ENCODE data around the gene PPP4R4.

PPP4R4 gene

DNA sequence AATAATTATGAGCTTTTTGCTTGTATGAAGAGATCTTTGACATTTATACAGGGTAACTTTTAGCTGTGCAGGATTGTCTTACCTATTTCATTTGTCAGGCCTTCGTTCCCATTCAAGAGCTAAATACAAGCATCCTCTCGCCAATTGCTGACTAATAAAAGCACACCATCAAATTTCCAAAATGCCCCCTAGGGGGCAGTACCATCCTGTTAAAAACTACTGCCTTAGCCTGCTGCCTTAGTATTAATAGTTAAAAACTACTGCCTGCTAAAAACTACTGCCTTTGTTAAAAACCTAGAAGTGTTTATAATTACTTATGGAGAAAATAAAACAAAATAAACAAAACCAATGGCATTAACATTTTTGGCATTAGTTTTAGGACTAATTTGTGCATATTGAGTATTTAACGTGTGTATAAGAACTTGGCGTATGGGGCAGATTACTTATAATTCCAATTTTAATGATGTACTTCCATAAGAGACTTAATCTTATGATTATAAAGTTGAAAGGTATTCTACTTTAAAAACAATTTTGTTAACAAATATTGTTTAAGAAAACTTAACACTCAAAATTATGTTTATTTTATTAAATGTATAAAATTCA lies 41.7 kb upstream of the PPP4R4 start:
- peaks cover 14% of the 10 kb centered on the region in 2 experiments for H3K4me1 ChIP-seq (ENCODE audit: control insufficient read depth in 1 of 2, insufficient read depth in 1 of 2, low read depth in 1 of 2, low read length in 1 of 2)
- no peak overlapping the region for H3K4me3 ChIP-seq (ENCODE audit: low read depth in 1 of 2, low read length in 1 of 2)
- peaks cover 48% of the 10 kb centered on the region for H3K27me3 ChIP-seq
- no peaks in the 10 kb centered on the region for H3K9me3 ChIP-seq
- TF ChIP-seq, protein P1, sequence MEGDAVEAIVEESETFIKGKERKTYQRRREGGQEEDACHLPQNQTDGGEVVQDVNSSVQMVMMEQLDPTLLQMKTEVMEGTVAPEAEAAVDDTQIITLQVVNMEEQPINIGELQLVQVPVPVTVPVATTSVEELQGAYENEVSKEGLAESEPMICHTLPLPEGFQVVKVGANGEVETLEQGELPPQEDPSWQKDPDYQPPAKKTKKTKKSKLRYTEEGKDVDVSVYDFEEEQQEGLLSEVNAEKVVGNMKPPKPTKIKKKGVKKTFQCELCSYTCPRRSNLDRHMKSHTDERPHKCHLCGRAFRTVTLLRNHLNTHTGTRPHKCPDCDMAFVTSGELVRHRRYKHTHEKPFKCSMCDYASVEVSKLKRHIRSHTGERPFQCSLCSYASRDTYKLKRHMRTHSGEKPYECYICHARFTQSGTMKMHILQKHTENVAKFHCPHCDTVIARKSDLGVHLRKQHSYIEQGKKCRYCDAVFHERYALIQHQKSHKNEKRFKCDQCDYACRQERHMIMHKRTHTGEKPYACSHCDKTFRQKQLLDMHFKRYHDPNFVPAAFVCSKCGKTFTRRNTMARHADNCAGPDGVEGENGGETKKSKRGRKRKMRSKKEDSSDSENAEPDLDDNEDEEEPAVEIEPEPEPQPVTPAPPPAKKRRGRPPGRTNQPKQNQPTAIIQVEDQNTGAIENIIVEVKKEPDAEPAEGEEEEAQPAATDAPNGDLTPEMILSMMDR (IDR thresholded peaks at IDR 0.05): peak; percentile 79
- H3K27ac ChIP-seq: no peak overlapping the region
- no peaks in the 10 kb centered on the region for H3K36me3 ChIP-seq

DNA sequence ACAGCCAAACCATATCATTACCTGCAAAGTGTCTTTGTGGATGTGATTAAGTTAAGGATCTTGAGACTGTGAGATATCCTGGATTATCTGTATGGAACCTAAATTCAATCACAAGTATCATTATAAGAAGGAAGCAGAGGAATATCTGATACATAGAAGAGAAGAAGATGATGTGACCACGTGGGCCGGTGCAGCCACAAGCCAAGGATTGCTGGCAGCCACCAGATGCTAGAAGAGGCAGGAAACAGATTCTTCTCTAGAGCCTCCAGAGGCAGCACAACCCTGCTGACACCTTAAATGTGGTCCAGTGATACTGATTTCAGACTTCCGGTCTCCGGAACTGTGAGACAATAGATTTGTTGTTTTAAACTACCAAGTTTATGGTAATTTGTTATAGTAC lies 38.6 kb upstream of the PPP4R4 start:
- H3K4me3 ChIP-seq (ENCODE audit: low read depth in 1 of 2, low read length in 1 of 2): no peak overlapping the region
- peaks cover 41% of the 10 kb centered on the region for H3K27me3 ChIP-seq
- TF ChIP-seq, protein P1 (IDR thresholded peaks at IDR 0.05): no peak

DNA sequence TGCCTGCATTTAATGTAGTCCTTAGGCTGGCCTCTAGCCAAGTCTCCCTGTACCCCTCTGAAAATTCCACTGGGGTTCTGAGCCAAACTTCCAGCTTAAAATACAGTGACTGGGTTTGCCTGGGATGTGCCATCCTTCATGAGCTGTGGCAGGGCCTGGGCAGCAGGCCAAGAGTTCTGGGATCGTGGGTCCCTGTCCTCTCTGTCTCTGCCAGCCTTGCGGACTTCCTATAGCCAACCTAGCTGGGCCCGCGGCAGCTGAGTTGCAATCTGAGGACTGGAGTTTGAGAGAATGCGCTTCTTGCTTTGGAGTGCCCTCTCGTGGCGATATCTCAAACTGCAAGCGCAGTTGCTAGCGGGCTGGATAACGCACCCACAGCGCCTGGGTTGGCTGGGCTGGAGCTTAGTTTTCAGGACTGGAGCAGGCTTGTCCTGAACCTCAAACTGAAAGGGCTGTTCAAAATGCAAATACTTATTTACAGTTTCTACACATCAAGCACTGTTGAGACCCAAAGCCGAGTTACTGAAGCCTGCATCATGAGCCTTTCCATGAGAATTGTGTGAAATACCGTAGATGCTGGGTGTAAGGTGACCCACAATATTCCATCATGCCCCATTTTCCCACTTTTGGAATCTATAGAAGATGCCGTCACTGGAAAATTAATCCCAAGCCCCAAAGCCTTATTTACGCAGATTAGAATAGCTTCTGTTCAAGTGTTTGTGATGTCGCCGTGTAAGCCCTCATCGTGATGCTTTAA lies 37.4 kb upstream of the PPP4R4 start:
- no peaks in the 10 kb centered on the region for H3K4me1 ChIP-seq (ENCODE audit: control insufficient read depth in 1 of 2, insufficient read depth in 1 of 2, low read depth in 1 of 2, low read length in 1 of 2)
- TF ChIP-seq, protein P1 (IDR thresholded peaks at IDR 0.05): peak; percentile 95
- H3K27ac ChIP-seq: no peak overlapping the region

More for the DNA sequence above, 38.6 kb upstream of the PPP4R4 start:
- no peaks in the 10 kb centered on the region for H3K9me3 ChIP-seq
- no peaks in the 10 kb centered on the region for H3K4me1 ChIP-seq (ENCODE audit: control insufficient read depth in 1 of 2, insufficient read depth in 1 of 2, low read depth in 1 of 2, low read length in 1 of 2)
- no peak overlapping the region for H3K27ac ChIP-seq
- no peaks in the 10 kb centered on the region for H3K36me3 ChIP-seq

GRCh38 chr14:94138251-94138650 lies 35.9 kb upstream of the PPP4R4 start:
- Histone ChIP-seq H3K9me3 (no peaks in the 10 kb centered on the region), H3K36me3 (no peaks in the 10 kb centered on the region), H3K4me3 (ENCODE audit: low read depth in 1 of 2, low read length in 1 of 2) (no peak overlapping the region), H3K4me1 (ENCODE audit: control insufficient read depth in 1 of 2, insufficient read depth in 1 of 2, low read depth in 1 of 2, low read length in 1 of 2) (no peaks in the 10 kb centered on the region), H3K27me3 (peaks cover 25% of the 10 kb centered on the region), H3K27ac (no peak overlapping the region)
- TF ChIP-seq, protein P1 (IDR thresholded peaks at IDR 0.05): no peak

More for the DNA sequence above, 37.4 kb upstream of the PPP4R4 start:
- H3K36me3 ChIP-seq: no peaks in the 10 kb centered on the region
- H3K27me3 ChIP-seq: peaks cover 29% of the 10 kb centered on the region
- no peak overlapping the region for H3K4me3 ChIP-seq (ENCODE audit: low read depth in 1 of 2, low read length in 1 of 2)
- no peaks in the 10 kb centered on the region for H3K9me3 ChIP-seq

GRCh38 chr14:94139006-94139405 lies 35.1 kb upstream of the PPP4R4 start:
- TF ChIP-seq, protein P1 (IDR thresholded peaks at IDR 0.05): no peak
- Histone ChIP-seq H3K4me1 (ENCODE audit: control insufficient read depth in 1 of 2, insufficient read depth in 1 of 2, low read depth in 1 of 2, low read length in 1 of 2) (no peaks in the 10 kb centered on the region), H3K9me3 (no peaks in the 10 kb centered on the region), H3K4me3 (ENCODE audit: low read depth in 1 of 2, low read length in 1 of 2) (no peak overlapping the region), H3K36me3 (no peaks in the 10 kb centered on the region), H3K27ac (no peak overlapping the region), H3K27me3 (peaks cover 22% of the 10 kb centered on the region)
